ENCODE data around the gene B4GALT3. TPM values are rescaled to one million over a fixed set of nuclear protein-coding genes. Genes with fewer than 3 reads are reported as not detected.
A peak's percentile ranks its signal among the peaks of the same experiment; 100 is the strongest.
"Not testable (repeated sequence)": the region's sequence is repeated elsewhere in the genome, so short reads cannot be mapped to it uniquely, and the experiment has no call there.

B4GALT3 gene
- total and polyA plus RNA-seq, 9 of the 15 experiments (the other 6 are each of a cell fraction or from before 2014, with no cell fraction given), result 31.2 to 103 (median 46.1) TPM

GRCh38 chr1:161224695-161225087, 47.4 kb upstream of the B4GALT3 start:
- FAIRE-seq; H4K20me1 ChIP-seq (replicated peaks; ENCODE audit: control insufficient read depth, insufficient read depth, low read length); H3K9me3 ChIP-seq (replicated peaks; ENCODE audit: control insufficient read depth, insufficient read depth, low read depth, low read length); H3K4me2 ChIP-seq (ENCODE audit: insufficient read depth, low read length); H2AFZ ChIP-seq (ENCODE audit: low read depth, low read length); H3K4me3 ChIP-seq; H3K9me1 ChIP-seq (ENCODE audit: control insufficient read depth, insufficient read depth, low read length); ATAC-seq; BruUV-seq (replicated peaks); H3K9ac ChIP-seq (ENCODE audit: insufficient read depth in 1 of 2, low read depth in 2 of 2, low read length in 2 of 2); H3K27me3 ChIP-seq (ENCODE audit: control insufficient read depth in 2 of 2, insufficient read depth in 2 of 2, low read length in 2 of 2); H3K27ac ChIP-seq (ENCODE audit: extremely low read depth, low read depth, low read length); DNase-seq (ENCODE audit: extremely low read depth in 1 of 4, low spot score in 3 of 4): not testable (repeated sequence)
- peak; percentile 33 for TF ChIP-seq DACH1 (IDR thresholded peaks at IDR 0.05; ENCODE audit: partially characterized antibody)
- 79% methylated on average over 10 of the region's 13 CpGs for WGBS (ENCODE audit: insufficient coverage, low coverage, missing lambda C conversion rate)
- H3K79me2 ChIP-seq (ENCODE audit: control insufficient read depth, insufficient read depth, low read length), result peaks cover 19% of the 10 kb centered on the region
- in situ Hi-C loops (cut with MboI), result loop anchor here (5.0 kb wide), 1 partner anchor 158 kb away; no protein-coding TSS in a partner anchor
- CTCF ChIA-PET (ENCODE audit: low intra/inter-chr PET ratio), result interaction anchor here (1.1 to 1.3 kb wide), 2 partner anchors 15 to 150 kb away, joined by 4 to 8 read pairs; no protein-coding TSS in a partner anchor
- peaks cover 21% of the 10 kb centered on the region for H3K36me3 ChIP-seq (ENCODE audit: control insufficient read depth, insufficient read depth, low read length)
- POLR2A ChIA-PET, result interaction anchor here (0.8 to 2.0 kb wide), 3 partner anchors 11 to 142 kb away, joined by 3 to 8 read pairs (median 4); no protein-coding TSS in a partner anchor
- intact Hi-C loops (cut with micrococcal nuclease), result loop anchor here (1.0 to 5.0 kb wide), 4 partner anchors 14 to 143 kb away; partner anchors contain the start of genes B4GALT3 and CFAP126
- peaks cover 15 to 21% of the 10 kb centered on the region in 2 experiments; a peak in 3 of 5 replicates for H3K4me1 ChIP-seq (replicated peaks in 1 of 2; ENCODE audit: control insufficient read depth in 2 of 2, insufficient read depth in 2 of 2, low read length in 2 of 2)

- H2AFZ ChIP-seq (ENCODE audit: low read depth, low read length), result no peak overlapping the region
- no peak overlapping the region for H3K9ac ChIP-seq (ENCODE audit: insufficient read depth in 1 of 2, low read depth in 2 of 2, low read length in 2 of 2)
- H3K27me3 ChIP-seq (ENCODE audit: control insufficient read depth in 2 of 2, insufficient read depth in 2 of 2, low read length in 2 of 2), result no peaks in the 10 kb centered on the region
- no peak overlapping the region for H3K27ac ChIP-seq (ENCODE audit: extremely low read depth, low read depth, low read length)
- no peaks in the 10 kb centered on the region for H4K20me1 ChIP-seq (replicated peaks; ENCODE audit: control insufficient read depth, insufficient read depth, low read length)
- POLR2A ChIA-PET, result interaction anchor here (1.1 to 2.0 kb wide), 2 partner anchors 11 to 16 kb away, joined by 4 to 8 read pairs; no protein-coding TSS in a partner anchor
- intact Hi-C loops (cut with micrococcal nuclease) (loop anchor here (2.0 kb wide), 1 partner anchor 31 kb away; no protein-coding TSS in a partner anchor), in situ Hi-C loops (cut with MboI) (no loop called here)
- H3K4me2 ChIP-seq (ENCODE audit: insufficient read depth, low read length), result no peak overlapping the region
- ATAC-seq (no peak), DNase-seq (ENCODE audit: extremely low read depth in 1 of 4, low spot score in 3 of 4) (peak in 2 of 4 experiments; percentile 43), FAIRE-seq (no peak)
- WGBS (ENCODE audit: insufficient coverage, low coverage, missing lambda C conversion rate), result 70% methylated on average over 7 of the region's 7 CpGs
- H3K4me3 ChIP-seq, result no peak overlapping the region
- H3K9me3 ChIP-seq (replicated peaks; ENCODE audit: control insufficient read depth, insufficient read depth, low read depth, low read length), result no peaks in the 10 kb centered on the region
- H3K36me3 ChIP-seq (ENCODE audit: control insufficient read depth, insufficient read depth, low read length), result peaks cover 15% of the 10 kb centered on the region
- H3K4me1 ChIP-seq (replicated peaks in 1 of 2; ENCODE audit: control insufficient read depth in 2 of 2, insufficient read depth in 2 of 2, low read length in 2 of 2), result peaks cover 15 to 23% of the 10 kb centered on the region in 2 experiments; a peak in 4 of 5 replicates
- CTCF ChIA-PET (ENCODE audit: low intra/inter-chr PET ratio), result interaction anchor here (0.7 to 1.1 kb wide), 2 partner anchors 15 to 258 kb away, joined by 3 to 4 read pairs; no protein-coding TSS in a partner anchor
- H3K9me1 ChIP-seq (ENCODE audit: control insufficient read depth, insufficient read depth, low read length), result no peaks in the 10 kb centered on the region
- BruUV-seq (replicated peaks), result no TSS peak
- TF ChIP-seq CREBBP (IDR thresholded peaks at IDR 0.05; ENCODE audit: low read depth, low read length) (no peak), CEBPG (CRISPR knock-in tag; IDR thresholded peaks at IDR 0.05) (no peak), CEBPG (tag; conservative IDR thresholded peaks at IDR 0.05 in 1 of 2, IDR thresholded peaks at IDR 0.05 in 1 of 2) (peak in 1 of 2 experiments; percentile 83; a peak in 2 of 4 replicates), FOSL1 (tag; conservative IDR thresholded peaks at IDR 0.05) (0 out of 2 replicates have a peak, but pooled peaks have one; percentile 21), CBX8 (IDR thresholded peaks at IDR 0.05; ENCODE audit: borderline replicate concordance, extremely low read depth, low read depth, low read length, poor library complexity, severe bottlenecking) (no peak), KDM1A (IDR thresholded peaks at IDR 0.05) (peak in 1 of 2 experiments; percentile 72; a peak in 2 of 4 replicates), NR1H2 (CRISPR knock-in tag; IDR thresholded peaks at IDR 0.05) (no peak)
- H3K79me2 ChIP-seq (ENCODE audit: control insufficient read depth, insufficient read depth, low read length), result peaks cover 19% of the 10 kb centered on the region
Observed at GRCh38 chr1:161223805-161224694, 46.7 kb upstream of the B4GALT3 start.

Data from K562 (cell line).